Activated CD4-positive, CD25-positive, alpha-beta regulatory T cell treated with anti-CD3 and anti-CD28 coated beads, Interleukin-2, amount 50 U/mL, for 24 hours (primary cell): ENCODE measurements around the gene GARIN1A.
"Not testable (repeated sequence)": the region's sequence is repeated elsewhere in the genome, so short reads cannot be mapped to it uniquely, and the experiment has no call there.

Experiments used
- ATAC-seq, 2 donors: fragments of 150-1000 bp; cut with Tn5 transposase; one replicate each; pipeline ENCODE4 v1.10.0; 2021; ENCODE audit warnings: mild to moderate bottlenecking in 1 of 2, moderate library complexity in 1 of 2

The GARIN1A gene

GRCh38 chr7:128671992-128672391 is at the start of gene GARIN1A:
GARIN1A (plus strand) TSS chr7:128672292; CDS start chr7:128672398, 106 bp downstream.
- no peak for ATAC-seq

- ATAC-seq: not testable (repeated sequence)
Measured at GRCh38 chr7:128627124-128627523, 45.0 kb upstream of the GARIN1A start.

- ATAC-seq: not testable (repeated sequence)
Measured at GRCh38 chr7:128633915-128634314, 38.2 kb upstream of the GARIN1A start.

GRCh38 chr7:128645206-128645605 is 26.9 kb upstream of the GARIN1A start:
- not testable (repeated sequence) for ATAC-seq

- not testable (repeated sequence) for ATAC-seq
Measured at GRCh38 chr7:128645844-128646243, 26.2 kb upstream of the GARIN1A start.

- not testable (repeated sequence) for ATAC-seq
Measured at GRCh38 chr7:128646877-128647276, 25.2 kb upstream of the GARIN1A start.

GRCh38 chr7:128651096-128651495 is 21.0 kb upstream of the GARIN1A start:
- ATAC-seq: not testable (repeated sequence)

- not testable (repeated sequence) for ATAC-seq
Measured at GRCh38 chr7:128652606-128653005, 19.5 kb upstream of the GARIN1A start.

- not testable (repeated sequence) for ATAC-seq
Measured at GRCh38 chr7:128653197-128653596, 18.9 kb upstream of the GARIN1A start.

- ATAC-seq: not testable (repeated sequence)
Measured at GRCh38 chr7:128654080-128654479, 18.0 kb upstream of the GARIN1A start.

GRCh38 chr7:128654501-128654900 is 17.6 kb upstream of the GARIN1A start:
- not testable (repeated sequence) for ATAC-seq

GRCh38 chr7:128658428-128658827 is 13.7 kb upstream of the GARIN1A start:
- not testable (repeated sequence) for ATAC-seq

GRCh38 chr7:128660596-128660995 is 11.5 kb upstream of the GARIN1A start:
- no peak for ATAC-seq

GRCh38 chr7:128661446-128661845 is 10.6 kb upstream of the GARIN1A start:
- no peak for ATAC-seq

- ATAC-seq: no peak
Measured at GRCh38 chr7:128662091-128662490, 10.0 kb upstream of the GARIN1A start.

GRCh38 chr7:128663223-128663622 is 8.9 kb upstream of the GARIN1A start:
- ATAC-seq: not testable (repeated sequence)

GRCh38 chr7:128665057-128665456 is 7.0 kb upstream of the GARIN1A start:
- no peak for ATAC-seq

GRCh38 chr7:128666200-128666599 is 5.9 kb upstream of the GARIN1A start:
- no peak for ATAC-seq

- no peak for ATAC-seq
Measured at GRCh38 chr7:128672927-128673517, 930 bp downstream of the GARIN1A start.

GRCh38 chr7:128673571-128673970 is 1.5 kb downstream of the GARIN1A start:
- no peak for ATAC-seq

GRCh38 chr7:128676665-128677064 is 4.6 kb downstream of the GARIN1A start:
- no peak for ATAC-seq

- ATAC-seq: no peak
Measured at GRCh38 chr7:128679920-128680319, 7.8 kb downstream of the GARIN1A start.

- ATAC-seq: no peak
Measured at GRCh38 chr7:128681794-128682537, 9.9 kb downstream of the GARIN1A start.

- not testable (repeated sequence) for ATAC-seq
Measured at GRCh38 chr7:128683270-128683669, 11.2 kb downstream of the GARIN1A start.
